ENCODE measurements around the gene FSTL5.

FSTL5 gene

GRCh38 chr4:161664740-161665139 is 499.1 kb downstream of the FSTL5 start:
- no peak for DNase-seq

DNA sequence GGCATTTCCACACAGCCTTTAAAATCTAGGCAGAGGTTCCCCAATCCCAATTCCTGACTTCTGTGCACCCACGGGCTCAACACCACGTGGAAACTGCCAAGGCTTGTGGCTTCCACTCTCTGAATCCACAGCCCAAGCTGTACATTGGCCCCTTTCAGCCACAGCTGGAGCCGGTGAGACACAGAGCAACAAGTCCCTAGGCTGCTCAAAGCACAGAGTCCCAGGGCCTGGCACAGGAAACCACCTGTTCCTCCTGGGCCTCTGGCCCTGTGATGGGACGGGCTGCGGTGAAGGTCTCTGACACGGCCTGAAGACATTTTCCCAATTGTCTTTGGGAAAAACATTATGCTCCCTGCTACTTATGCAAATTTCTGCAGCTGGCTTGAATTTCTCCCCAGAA is 500.0 kb downstream of the FSTL5 start:
- no peak for DNase-seq

DNA sequence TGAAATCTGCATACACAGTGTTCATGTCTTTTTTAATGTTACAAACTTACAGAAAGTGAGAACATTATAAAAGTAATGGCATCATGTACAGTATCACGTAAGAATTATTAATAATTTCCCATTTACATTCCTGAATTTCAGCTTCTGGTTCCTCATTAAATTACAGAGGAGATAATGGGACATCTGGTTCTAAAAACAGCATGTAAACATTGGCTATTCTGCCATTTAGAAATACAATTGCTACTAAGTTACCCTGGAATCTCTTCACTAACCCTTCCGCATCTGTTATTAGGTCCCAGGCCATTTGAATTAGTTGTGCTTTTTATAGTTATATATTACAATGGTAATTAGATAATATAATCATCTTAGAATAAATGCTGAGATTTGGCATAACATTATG is 505.1 kb downstream of the FSTL5 start:
- DNase-seq, result no peak

DNA sequence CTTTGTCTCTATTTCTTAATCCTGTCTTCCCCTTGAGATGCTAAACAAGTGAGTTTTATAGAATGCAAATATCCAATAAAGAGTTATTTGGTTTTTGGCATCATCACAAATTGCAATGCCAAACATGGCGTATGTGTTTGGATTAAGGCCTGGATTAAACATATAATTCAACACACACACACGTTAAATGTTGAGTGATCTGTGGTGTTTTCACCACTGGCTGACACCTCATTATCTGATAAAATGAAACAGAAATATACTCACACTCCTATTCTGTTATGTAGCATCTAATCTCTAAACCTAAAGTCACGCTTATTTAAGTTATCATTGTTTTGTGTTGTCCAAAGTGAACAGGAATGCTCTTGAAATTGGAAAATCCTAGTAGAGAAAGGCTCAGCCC is 506.2 kb downstream of the FSTL5 start:
- DNase-seq, result no peak

GRCh38 chr4:161656594-161656993 is 507.2 kb downstream of the FSTL5 start:
- no peak for DNase-seq

DNA sequence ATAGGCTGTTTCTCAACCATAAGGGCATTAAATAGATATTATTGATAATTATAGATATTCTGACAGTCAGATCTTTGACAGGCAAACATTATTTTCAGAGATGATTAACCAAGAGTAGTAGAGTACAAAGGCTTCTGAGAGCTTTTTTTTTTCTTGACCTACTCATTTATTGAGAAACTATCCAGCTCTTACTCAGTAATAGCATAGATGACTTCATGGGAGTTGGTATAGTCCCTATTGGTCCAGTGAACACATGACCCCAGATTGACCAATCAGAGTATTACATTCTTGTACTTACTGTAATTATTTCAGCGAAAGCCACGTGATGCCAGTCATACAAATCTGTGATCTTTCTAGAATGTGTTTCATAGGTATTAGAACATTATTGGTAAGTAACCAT is 508.7 kb downstream of the FSTL5 start:
- no peak for DNase-seq

DNA sequence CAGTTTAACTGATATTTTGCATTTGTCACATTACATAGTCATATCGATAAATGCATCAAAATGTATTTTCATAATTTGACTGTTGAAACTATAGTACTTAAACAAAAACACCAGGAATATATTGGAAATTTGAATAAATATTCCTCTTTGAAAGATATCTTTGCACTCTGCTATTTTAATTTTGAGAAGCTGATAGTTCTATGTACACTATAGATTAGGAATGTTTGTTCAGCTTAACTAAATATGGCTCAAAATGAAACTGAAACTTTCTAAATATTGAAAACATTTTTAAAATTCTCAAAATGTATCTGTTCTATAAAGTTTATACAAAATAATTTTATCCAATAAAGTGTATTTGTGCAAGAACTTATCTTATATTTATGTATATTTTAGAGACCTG is 510.1 kb downstream of the FSTL5 start:
- no peak for DNase-seq

- DNase-seq, result no peak
Measured at GRCh38 chr4:161651586-161651985, 512.2 kb downstream of the FSTL5 start.

DNA sequence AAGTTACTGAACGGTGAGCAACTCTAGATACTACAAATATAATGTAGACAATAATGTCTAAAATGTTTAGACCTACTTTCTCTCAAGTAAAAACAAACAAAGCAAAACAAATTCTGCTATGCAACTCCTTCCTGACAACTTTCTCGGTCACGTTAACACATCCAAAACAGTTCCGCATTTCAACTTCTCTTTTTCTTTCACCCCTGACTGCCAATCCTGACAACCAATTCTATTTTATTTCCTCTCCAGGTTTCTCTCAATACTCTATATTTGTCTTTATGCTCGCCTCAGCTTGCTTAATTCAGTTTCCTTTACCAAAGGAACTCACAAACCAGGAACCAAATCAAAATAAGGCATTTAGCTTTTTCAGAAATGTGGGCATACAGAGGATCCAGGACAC is 513.0 kb downstream of the FSTL5 start:
- no peak for DNase-seq

DNA sequence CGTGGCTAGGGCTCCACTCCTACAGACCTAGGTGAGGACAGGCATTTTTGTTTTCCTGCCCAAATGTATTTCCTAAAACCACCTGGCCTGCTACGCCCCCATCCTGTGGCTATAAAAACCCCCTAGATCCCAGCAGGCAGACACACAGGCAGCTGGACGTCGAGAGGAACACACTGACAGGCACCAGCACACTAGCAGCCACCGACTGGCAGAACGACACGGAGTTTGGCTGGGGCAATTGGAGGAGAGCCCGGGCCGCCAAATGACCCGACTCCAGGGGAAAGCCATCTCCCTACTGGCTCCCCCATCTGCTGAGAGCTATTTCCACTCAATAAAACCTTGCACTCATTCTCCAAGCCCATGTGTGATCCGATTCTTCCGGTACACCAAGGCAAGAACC is 516.0 kb downstream of the FSTL5 start:
- no peak for DNase-seq

GRCh38 chr4:161642708-161643107 is 521.1 kb downstream of the FSTL5 start:
- DNase-seq, result no peak

DNA sequence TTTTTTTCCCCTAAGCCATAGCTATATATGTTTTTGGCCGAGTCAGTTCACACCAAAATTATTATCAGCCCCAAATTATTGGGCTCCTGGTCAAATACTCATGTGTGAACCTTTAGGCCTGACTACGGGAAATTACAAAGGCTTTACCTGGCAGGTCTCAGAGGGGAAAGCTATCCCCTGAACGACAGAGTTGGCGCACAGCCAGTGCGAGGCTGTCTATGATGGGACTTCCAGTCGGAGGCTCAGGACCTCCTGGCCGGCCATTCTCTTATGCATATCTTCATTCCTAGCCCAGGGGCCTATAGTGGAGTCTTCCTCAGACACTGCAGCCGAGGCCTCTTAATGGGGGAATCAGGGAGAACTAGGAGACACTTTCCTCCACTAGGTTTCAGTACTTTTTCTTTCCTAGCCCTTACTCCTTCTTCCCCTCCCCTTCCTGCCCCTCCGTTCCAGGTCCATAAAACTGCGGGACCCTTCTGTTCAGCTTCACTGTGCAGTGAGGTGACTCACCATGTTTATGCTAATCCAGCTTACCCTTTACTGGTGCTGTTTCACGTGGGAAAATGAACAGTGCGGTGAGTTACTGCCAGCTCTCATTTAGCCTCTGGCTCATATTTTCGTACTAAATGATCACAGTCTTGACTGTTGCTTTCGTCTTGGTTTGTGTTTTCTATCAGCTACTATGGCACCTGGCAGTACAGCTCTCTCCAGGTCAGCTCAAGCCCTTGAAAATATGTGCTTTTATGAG is 533.9 kb downstream of the FSTL5 start:
- no peak for DNase-seq

DNA sequence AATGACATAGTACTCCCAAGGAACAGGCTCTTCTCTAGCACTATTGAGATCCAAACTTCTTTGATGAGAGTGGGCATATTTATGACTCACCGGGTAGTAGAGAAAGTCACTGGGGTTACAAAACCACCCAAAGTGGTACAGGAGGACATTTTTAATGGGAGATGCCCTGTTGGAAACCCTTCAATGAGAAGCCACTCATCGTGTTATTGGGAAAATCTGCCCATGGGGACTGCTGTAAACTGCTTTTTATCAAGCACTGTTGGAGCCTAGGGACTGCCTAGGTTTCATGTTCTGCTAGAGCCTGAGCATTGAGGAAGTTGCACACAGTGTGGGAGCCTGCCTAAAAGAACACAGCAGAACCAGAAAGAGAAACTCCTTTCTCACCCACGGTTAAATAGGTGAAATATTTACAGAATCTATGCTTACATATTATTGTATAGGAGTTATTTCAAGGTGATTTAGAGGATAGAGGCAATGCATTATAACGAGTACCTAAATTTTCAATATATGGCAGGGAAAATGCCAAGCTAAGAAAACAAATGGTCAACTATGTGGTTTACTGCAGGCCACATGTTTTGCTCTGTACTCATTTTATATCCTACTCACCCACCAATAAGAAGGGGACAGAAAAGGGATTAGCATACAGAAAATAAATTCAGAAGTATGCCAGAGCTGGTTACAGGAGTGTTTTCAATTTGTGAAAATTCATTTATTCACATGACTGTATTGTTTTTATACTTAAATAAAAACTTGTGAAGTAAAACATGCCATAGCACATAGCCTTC is 559.1 kb downstream of the FSTL5 start:
- no peak for DNase-seq

DNA sequence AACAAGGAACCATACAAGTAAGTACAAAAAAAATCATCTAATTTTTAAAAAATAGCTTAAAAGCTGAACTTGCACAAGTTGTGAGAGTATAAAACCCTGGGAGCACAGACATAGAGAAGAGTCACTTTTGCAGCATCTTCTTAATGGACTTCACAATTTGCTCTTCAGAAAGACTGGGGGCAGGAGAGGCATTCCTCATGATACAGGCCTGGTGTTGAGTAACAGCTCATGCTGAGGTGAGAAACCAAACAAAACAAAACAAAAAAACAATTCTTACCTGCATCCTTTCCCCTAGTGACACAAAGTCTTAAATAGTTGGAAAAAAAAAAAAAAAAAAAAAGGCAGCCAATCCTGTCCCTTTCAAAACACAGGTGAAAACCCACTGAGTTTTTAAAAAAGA is 562.8 kb downstream of the FSTL5 start:
- no peak for DNase-seq

DNA sequence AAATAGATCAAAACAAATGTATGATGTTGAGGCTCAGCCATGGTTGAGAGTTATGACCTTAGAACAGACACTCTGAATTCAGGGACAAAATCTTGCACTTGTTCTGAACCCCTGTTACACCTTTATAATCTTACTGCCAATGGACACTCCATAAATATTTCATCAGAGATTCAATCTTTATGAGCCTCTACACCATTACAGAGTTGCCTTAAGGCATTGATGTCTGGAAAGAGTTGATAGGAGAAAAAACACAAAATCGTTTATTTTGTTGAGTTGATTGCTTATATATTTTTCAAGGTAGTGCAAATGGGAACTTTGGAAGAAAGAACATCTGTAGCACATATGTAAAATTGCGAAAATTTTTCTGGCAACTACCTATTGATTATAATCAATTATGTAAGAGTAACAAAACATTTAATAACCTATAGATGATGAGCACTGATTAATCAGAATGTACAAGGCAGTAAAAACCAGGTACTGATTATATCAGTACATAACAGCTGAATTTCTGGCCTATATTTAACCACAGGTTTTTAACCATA is 568.5 kb downstream of the FSTL5 start:
- DNase-seq, result no peak

DNA sequence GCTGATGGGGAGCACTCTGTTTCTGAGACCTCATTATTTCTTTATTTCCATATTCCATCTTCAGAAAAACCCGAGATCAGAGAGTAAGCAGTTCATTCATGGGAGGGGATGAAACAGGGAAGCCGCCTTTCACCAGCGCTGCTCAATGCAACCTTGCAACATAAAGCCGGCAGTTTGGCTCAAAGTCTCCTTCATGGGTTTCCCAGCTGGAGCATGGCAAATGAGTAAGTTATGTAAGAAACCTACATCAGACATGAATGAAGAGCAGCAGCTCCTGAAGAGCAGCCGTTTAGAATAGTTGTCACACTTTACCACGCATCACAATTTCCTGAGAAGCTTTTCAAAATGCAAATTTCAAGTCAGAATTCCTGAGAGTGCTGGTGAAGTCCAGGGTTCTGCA is 578.8 kb downstream of the FSTL5 start:
- no peak for DNase-seq

DNA sequence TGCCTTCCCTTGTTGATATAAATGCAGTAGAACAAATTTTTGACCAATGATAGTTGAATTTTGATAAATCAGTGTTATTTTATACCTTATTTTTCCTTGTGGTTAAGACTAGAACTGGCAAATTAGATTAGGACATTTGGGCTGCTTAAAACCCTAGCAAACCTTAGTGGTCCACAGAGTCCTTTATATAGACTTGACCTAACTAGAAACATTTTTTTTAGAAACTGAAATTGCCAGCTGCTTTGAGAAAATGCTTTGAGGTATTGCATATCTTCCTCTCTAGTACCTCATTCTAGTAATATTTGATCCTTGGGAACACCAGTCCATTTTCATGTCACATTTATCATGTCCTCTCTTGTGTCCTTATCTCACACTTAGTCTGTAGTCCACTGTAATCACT is 580.3 kb downstream of the FSTL5 start:
- DNase-seq, result no peak

- DNase-seq, result no peak
Measured at GRCh38 chr4:161581262-161582230, 582.3 kb downstream of the FSTL5 start.

DNA sequence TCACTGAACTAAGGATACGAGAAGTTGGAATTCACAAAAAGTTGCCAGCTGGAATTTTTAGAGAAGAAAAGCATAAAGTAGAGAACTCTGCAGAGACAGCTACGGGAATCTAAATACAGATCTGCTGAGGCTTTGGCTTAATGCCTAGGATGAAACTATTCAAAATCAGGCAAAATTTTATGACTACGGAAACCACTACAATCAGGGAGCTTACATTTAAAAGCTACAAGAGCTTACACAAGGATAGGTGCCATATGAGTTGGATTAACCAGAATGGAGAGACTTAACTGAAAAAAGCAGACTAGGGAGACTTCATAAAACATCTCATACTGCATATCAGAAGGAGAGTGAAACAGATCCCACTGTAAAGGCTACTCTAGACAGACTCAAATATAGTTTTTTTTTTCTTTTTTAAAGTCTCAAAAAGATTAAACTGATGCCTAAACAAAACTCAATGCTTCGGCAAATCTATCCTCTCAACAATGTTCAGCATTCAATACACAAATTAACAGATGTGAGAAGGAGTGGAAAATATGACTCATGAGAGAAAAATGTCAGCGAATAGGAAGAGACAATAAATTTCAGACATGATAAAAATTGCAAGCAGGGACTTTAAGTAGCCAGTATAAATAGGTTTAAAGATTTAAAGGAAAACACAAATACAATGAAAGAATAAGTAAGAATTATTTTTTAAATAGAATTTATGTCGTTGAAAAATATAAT is 586.1 kb downstream of the FSTL5 start:
- DNase-seq, result no peak

- DNase-seq, result no peak
Measured at GRCh38 chr4:161573836-161574235, 590.0 kb downstream of the FSTL5 start.

DNA sequence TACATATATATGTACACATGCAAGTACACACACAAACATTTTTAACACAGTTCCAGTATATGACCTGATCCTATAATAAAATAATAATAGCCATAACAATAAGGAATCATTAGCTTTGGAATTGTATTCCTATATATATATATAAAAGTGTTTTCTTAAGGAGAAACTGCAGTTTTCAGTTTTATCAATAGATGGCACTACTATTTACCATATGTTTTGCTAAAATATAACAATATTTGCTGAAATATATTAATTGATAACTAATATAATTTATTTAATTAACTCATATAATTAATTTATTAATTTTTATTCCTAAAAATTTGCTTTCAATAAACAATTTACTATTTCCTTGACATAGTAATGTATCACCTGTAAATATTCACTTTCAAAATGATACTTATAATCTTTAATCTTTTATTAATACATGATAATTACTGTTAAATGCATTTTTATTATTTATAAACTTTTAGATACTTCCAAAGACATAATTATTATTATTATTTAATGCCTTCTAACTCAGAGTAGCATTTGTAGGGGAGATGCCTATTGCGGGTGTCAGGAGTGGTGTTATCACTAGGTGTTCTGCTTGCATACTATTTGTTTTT is 599.5 kb downstream of the FSTL5 start:
- DNase-seq, result no peak
